Neuronal stem cell (in vitro differentiated cells): Measurements from ENCODE around the gene CRYGB.

Experiments
- DNase-seq: peaks from one replicate; pipeline ENCODE4 v3.0.0-alpha.2; 2013; ENCODE audit warnings: low spot score
- H2AFZ ChIP-seq: one replicate; pipeline ENCODE4 v1.6.1; 2013; ENCODE audit warnings: mild to moderate bottlenecking, low read length, inconsistent platforms
- H2AK5ac ChIP-seq: 2 replicates; pipeline ENCODE4 v1.6.1; 2013; ENCODE audit warnings: low read depth, mild to moderate bottlenecking, inconsistent platforms, low read length, moderate library complexity, mixed read lengths
- H2BK120ac ChIP-seq: 2 replicates; pipeline ENCODE4 v1.6.1; 2013; ENCODE audit warnings: low read depth, mild to moderate bottlenecking, inconsistent platforms, low read length, moderate library complexity, mixed read lengths
- H2BK12ac ChIP-seq: one replicate; pipeline ENCODE4 v1.6.1; 2013; ENCODE audit warnings: low read length, inconsistent platforms
- H2BK15ac ChIP-seq: 2 replicates; pipeline ENCODE4 v1.6.1; 2013; ENCODE audit warnings: mild to moderate bottlenecking, low read length, inconsistent platforms, mixed read lengths
- H2BK5ac ChIP-seq: one replicate; pipeline ENCODE4 v1.6.1; 2013; ENCODE audit warnings: inconsistent platforms, mild to moderate bottlenecking, low read length, moderate library complexity
- H3K14ac ChIP-seq: one replicate; pipeline ENCODE4 v1.6.1; 2013; ENCODE audit warnings: low read length, inconsistent platforms
- H3K18ac ChIP-seq: 2 replicates; pipeline ENCODE4 v1.6.1; 2013; ENCODE audit warnings: low read length, inconsistent platforms
- H3K23ac ChIP-seq: 2 replicates; pipeline ENCODE4 v1.6.1; 2013; ENCODE audit warnings: low read depth, mild to moderate bottlenecking, mixed read lengths, low read length, inconsistent platforms; ENCODE audit not compliant: poor library complexity
- H3K27ac ChIP-seq: replicated peaks from 3 replicates; pipeline ENCODE4 v1.5.1; 2013; ENCODE audit warnings: low read length, inconsistent platforms
- H3K27me3 ChIP-seq, 3 experiments: 2 replicates each; pipeline ENCODE4 v1.6.1; 2013; ENCODE audit warnings: low read length in 3 of 3, mild to moderate bottlenecking in 2 of 3, inconsistent platforms in 1 of 3, low read depth in 1 of 3, mixed read lengths in 1 of 3, moderate library complexity in 1 of 3; ENCODE audit not compliant: control insufficient read depth in 3 of 3, insufficient read depth in 3 of 3
- H3K36me3 ChIP-seq, 2 donors: replicated peaks in 1 of 2; 2 replicates each; pipeline ENCODE4 v1.6.1; 2013; ENCODE audit warnings: low read length in 2 of 2; ENCODE audit not compliant: control insufficient read depth in 2 of 2, insufficient read depth in 2 of 2
- H3K4ac ChIP-seq: 2 replicates; pipeline ENCODE4 v1.6.1; 2013; ENCODE audit warnings: inconsistent platforms, mild to moderate bottlenecking, low read length, moderate library complexity
- H3K4me1 ChIP-seq, 2 donors: 1 replicate in 1 of 2; 2 replicates in 1 of 2; pipeline ENCODE4 v1.6.1; 2013; ENCODE audit warnings: low read length in 2 of 2, low read depth in 1 of 2; ENCODE audit not compliant: control insufficient read depth in 2 of 2, insufficient read depth in 1 of 2
- H3K4me2 ChIP-seq: one replicate; pipeline ENCODE4 v1.6.1; 2013; ENCODE audit warnings: mild to moderate bottlenecking, low read length, inconsistent platforms; ENCODE audit not compliant: insufficient read depth, poor library complexity, severe bottlenecking
- H3K4me3 ChIP-seq, 2 donors: 2 replicates each; pipeline ENCODE4 v1.5.1; 2013; ENCODE audit warnings: low read length in 2 of 2, mild to moderate bottlenecking in 2 of 2, inconsistent platforms in 1 of 2, moderate library complexity in 1 of 2
- H3K79me1 ChIP-seq: one replicate; pipeline ENCODE4 v1.6.1; 2013; ENCODE audit warnings: low read depth, mild to moderate bottlenecking, inconsistent platforms, low read length, moderate library complexity
- H3K9ac ChIP-seq: one replicate; pipeline ENCODE4 v1.6.1; 2013; ENCODE audit warnings: mild to moderate bottlenecking, low read depth, low read length, inconsistent platforms; ENCODE audit not compliant: poor library complexity
- H3K9me3 ChIP-seq, 2 donors: replicated peaks in 1 of 2; 2 replicates each; pipeline versions ENCODE3 to v1.6.1; 2013; ENCODE audit warnings: low read length in 2 of 2, mild to moderate bottlenecking in 2 of 2, inconsistent platforms in 1 of 2, low read depth in 1 of 2, mixed read lengths in 1 of 2, moderate library complexity in 1 of 2; ENCODE audit not compliant: control insufficient read depth in 2 of 2, insufficient read depth in 1 of 2
- H4K8ac ChIP-seq: one replicate; pipeline ENCODE4 v1.6.1; 2013; ENCODE audit warnings: low read depth, mild to moderate bottlenecking, inconsistent platforms, low read length, moderate library complexity
- H4K91ac ChIP-seq: one replicate; pipeline ENCODE4 v1.6.1; 2013; ENCODE audit warnings: low read length, low read depth, mild to moderate bottlenecking, inconsistent platforms; ENCODE audit not compliant: poor library complexity
- WGBS, 2 donors: extraction: QIAGEN DNeasy Blood & Tissue Kit; methylation state at CpG; one replicate each; pipeline ENCODE4 v1.1.7; 2013; ENCODE audit warnings: missing lambda C conversion rate in 2 of 2, mixed read lengths in 1 of 2; ENCODE audit not compliant: insufficient read length in 2 of 2, insufficient replicate concordance in 1 of 2; ENCODE audit errors: extremely low coverage in 2 of 2; 5-methylcytosine and 5-hydroxymethylcytosine counted together

CRYGB gene

GRCh38 chr2:208175069-208175839 lies 29.3 kb upstream of the CRYGB start:
- peak overlapping the region; percentile 82 for H2AFZ ChIP-seq

GRCh38 chr2:208174144-208174543 lies 28.2 kb upstream of the CRYGB start:
- no peak overlapping the region for H2BK15ac ChIP-seq
- no peaks in the 10 kb centered on the region for H3K36me3 ChIP-seq
- H3K27me3 ChIP-seq: no peaks in the 10 kb centered on the region
- no peaks in the 10 kb centered on the region for H3K9me3 ChIP-seq
- no peak overlapping the region for H2AFZ ChIP-seq
- H3K9ac ChIP-seq: no peak overlapping the region
- no peak overlapping the region for H3K14ac ChIP-seq
- H4K8ac ChIP-seq: no peak overlapping the region
- H3K27ac ChIP-seq: no peak overlapping the region
- no peak overlapping the region for H3K23ac ChIP-seq
- no peak overlapping the region for H2AK5ac ChIP-seq
- no peak overlapping the region for H2BK120ac ChIP-seq
- no peaks in the 10 kb centered on the region for H3K79me1 ChIP-seq
- no peak overlapping the region for H3K4me2 ChIP-seq
- WGBS, 2 donors: no CpG with 5 or more reads among the region's 9 CpGs
- H3K4me3 ChIP-seq: no peak overlapping the region
- H3K4ac ChIP-seq: no peak overlapping the region
- DNase-seq: no peak
- no peak overlapping the region for H4K91ac ChIP-seq
- no peak overlapping the region for H2BK12ac ChIP-seq
- H2BK5ac ChIP-seq: no peak overlapping the region
- H3K18ac ChIP-seq: no peak overlapping the region
- H3K4me1 ChIP-seq: peaks cover 0 to under 1% of the 10 kb centered on the region in 2 donors

More at GRCh38 chr2:208175069-208175839, 29.3 kb upstream of the CRYGB start:
- H2AK5ac ChIP-seq: no peak overlapping the region
- H4K91ac ChIP-seq: no peak overlapping the region
- H2BK5ac ChIP-seq: no peak overlapping the region
- peaks cover 0 to 3% of the 10 kb centered on the region in 2 donors for H3K4me1 ChIP-seq
- H3K4me2 ChIP-seq: no peak overlapping the region
- H3K23ac ChIP-seq: no peak overlapping the region
- no peak overlapping the region for H2BK120ac ChIP-seq
- no peak overlapping the region for H3K14ac ChIP-seq
- no peak overlapping the region for H2BK12ac ChIP-seq
- no peak overlapping the region for H3K9ac ChIP-seq
- H3K79me1 ChIP-seq: no peaks in the 10 kb centered on the region
- peak; percentile 70 for DNase-seq
- no CpG with 5 or more reads among the region's 21 CpGs for WGBS, 2 donors
- H3K18ac ChIP-seq: no peak overlapping the region
- no peak overlapping the region for H3K4me3 ChIP-seq
- H3K9me3 ChIP-seq: no peaks in the 10 kb centered on the region
- H3K4ac ChIP-seq: no peak overlapping the region
- no peaks in the 10 kb centered on the region for H3K27me3 ChIP-seq
- H2BK15ac ChIP-seq: no peak overlapping the region
- no peak overlapping the region for H3K27ac ChIP-seq
- no peak overlapping the region for H4K8ac ChIP-seq
- H3K36me3 ChIP-seq: no peaks in the 10 kb centered on the region

DNA sequence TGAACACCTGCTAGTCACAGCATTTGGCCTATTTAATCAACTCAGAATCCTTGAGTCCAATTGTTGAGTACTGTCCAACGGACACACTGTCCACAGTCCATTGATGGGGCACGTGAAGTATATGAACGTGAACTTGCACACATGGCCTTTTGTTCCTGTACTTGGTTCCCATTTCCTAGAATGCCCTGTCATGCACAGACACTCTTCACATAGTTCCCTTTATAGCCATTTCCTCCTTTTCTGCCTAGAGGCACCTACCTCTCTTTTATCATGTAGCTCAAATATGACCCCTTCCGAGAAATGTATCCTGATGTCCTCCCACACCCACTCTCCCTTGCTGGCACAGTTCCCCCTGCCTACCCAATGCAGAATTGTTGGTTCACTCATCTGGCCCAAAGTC lies 26.2 kb upstream of the CRYGB start:
- Histone ChIP-seq H2BK12ac (no peak overlapping the region), H3K14ac (no peak overlapping the region), H3K18ac (no peak overlapping the region), H2AFZ (no peak overlapping the region), H3K36me3 (no peaks in the 10 kb centered on the region), H3K23ac (no peak overlapping the region), H3K27ac (no peak overlapping the region), H3K79me1 (no peaks in the 10 kb centered on the region), H3K4me1 (no peaks in the 10 kb centered on the region), H3K4ac (no peak overlapping the region), H3K9me3 (no peaks in the 10 kb centered on the region), H2BK15ac (no peak overlapping the region), H3K9ac (no peak overlapping the region), H3K4me2 (no peak overlapping the region), H3K4me3 (no peak overlapping the region), H4K91ac (no peak overlapping the region), H2BK120ac (no peak overlapping the region), H2BK5ac (no peak overlapping the region), H2AK5ac (no peak overlapping the region), H3K27me3 (no peaks in the 10 kb centered on the region), H4K8ac (no peak overlapping the region)
- no CpG with 5 or more reads among the region's 4 CpGs for WGBS, 2 donors
- DNase-seq: no peak

GRCh38 chr2:208164951-208165755 lies 19.2 kb upstream of the CRYGB start:
- WGBS, 2 donors: no CpG with 5 or more reads among the region's 2 CpGs
- no peak for DNase-seq
- no peak overlapping the region for H2BK120ac ChIP-seq

More at GRCh38 chr2:208164951-208165755, 19.2 kb upstream of the CRYGB start:
- Histone ChIP-seq H3K23ac (no peak overlapping the region), H3K4me2 (no peak overlapping the region), H2BK15ac (no peak overlapping the region), H3K4ac (no peak overlapping the region), H3K27ac (no peak overlapping the region), H2BK12ac (no peak overlapping the region), H3K18ac (peak overlapping the region; percentile 23), H4K8ac (no peak overlapping the region), H3K36me3 (no peaks in the 10 kb centered on the region), H3K9me3 (no peaks in the 10 kb centered on the region), H3K9ac (no peak overlapping the region), H3K14ac (no peak overlapping the region), H3K27me3 (no peaks in the 10 kb centered on the region), H4K91ac (no peak overlapping the region), H2BK5ac (no peak overlapping the region), H2AK5ac (no peak overlapping the region), H3K4me1 (peaks cover 0 to 3% of the 10 kb centered on the region in 2 donors), H3K4me3 (no peak overlapping the region), H2AFZ (peak overlapping the region; percentile 5), H3K79me1 (no peaks in the 10 kb centered on the region)
